ENCODE measurements around the gene PLXNB2. TPM values are rescaled to one million over a fixed set of nuclear protein-coding genes. Genes with fewer than 3 reads are reported as not detected.

PLXNB2 gene
- total RNA-seq, 1 donor from 2014 or later: 443 TPM

- no peak for DNase-seq (ENCODE audit: low spot score)
These were observed 74.8 kb downstream of the PLXNB2 start for GRCh38 chr22:50232481-50233151.

- no peak for DNase-seq (ENCODE audit: low spot score)
These were observed 78.1 kb downstream of the PLXNB2 start for GRCh38 chr22:50229370-50229769.

- DNase-seq (ENCODE audit: low spot score): no peak
These were observed 79.1 kb downstream of the PLXNB2 start for GRCh38 chr22:50228366-50228765.

GRCh38 chr22:50227579-50228215, 79.7 kb downstream of the PLXNB2 start:
- DNase-seq (ENCODE audit: low spot score): no peak

- DNase-seq (ENCODE audit: low spot score): no peak
These were observed 80.6 kb downstream of the PLXNB2 start for GRCh38 chr22:50226875-50227165.

- DNase-seq (ENCODE audit: low spot score): no peak
These were observed 81.2 kb downstream of the PLXNB2 start for GRCh38 chr22:50226063-50226874.

- DNase-seq (ENCODE audit: low spot score): no peak
These were observed 82.1 kb downstream of the PLXNB2 start for GRCh38 chr22:50225200-50225969.

Other genes starting within 250 kb of the PLXNB2 start
- gene TTLL8, start 249.3 kb downstream of the PLXNB2 start, total RNA-seq: not detected
- 0.34 TPM for gene MLC1, start 222.2 kb downstream of the PLXNB2 start, total RNA-seq
- gene MOV10L1, start 217.6 kb downstream of the PLXNB2 start, total RNA-seq: 0.26 TPM
- gene PANX2, start 136.9 kb downstream of the PLXNB2 start, total RNA-seq: 1.9 TPM
- 64.5 TPM for gene TRABD, start 121.7 kb downstream of the PLXNB2 start, total RNA-seq
- 24.7 TPM for gene SELENOO, start 106.6 kb downstream of the PLXNB2 start, total RNA-seq
- gene TUBGCP6, start 62.6 kb downstream of the PLXNB2 start, total RNA-seq: 57.2 TPM
- gene HDAC10, start 56.4 kb downstream of the PLXNB2 start, total RNA-seq: 52.4 TPM
- gene MAPK12, start 46.0 kb downstream of the PLXNB2 start, total RNA-seq: 14.1 TPM
- 15.4 TPM for gene MAPK11, start 37.3 kb downstream of the PLXNB2 start, total RNA-seq
- 21.4 TPM for gene DENND6B, start 19.4 kb upstream of the PLXNB2 start, total RNA-seq
- gene PPP6R2, start 35.7 kb upstream of the PLXNB2 start, total RNA-seq: 63.5 TPM
- 79.2 TPM for gene SBF1, start 167.4 kb upstream of the PLXNB2 start, total RNA-seq
- gene ADM2, start 173.9 kb upstream of the PLXNB2 start, total RNA-seq: 4.6 TPM
- gene MIOX, start 179.2 kb upstream of the PLXNB2 start, total RNA-seq: not detected
- 63.6 TPM for gene LMF2, start 200.1 kb upstream of the PLXNB2 start, total RNA-seq
- gene NCAPH2, start 200.6 kb upstream of the PLXNB2 start, total RNA-seq: 37.7 TPM
- not detected for gene SCO2, start 218.0 kb upstream of the PLXNB2 start, total RNA-seq
- 37.9 TPM for gene TYMP, start 222.4 kb upstream of the PLXNB2 start, total RNA-seq
- 1.2 TPM for gene KLHDC7B, start 238.3 kb upstream of the PLXNB2 start, total RNA-seq

Measured in ureter (tissue), 1 donor.